Astrocyte (in vitro differentiated cells and primary cell): ENCODE measurements around the gene RECQL5. TPM values are rescaled to one million over a fixed set of nuclear protein-coding genes. Genes with fewer than 3 reads are reported as not detected.

Experiments
- DNase-seq: peaks from one replicate; pipeline ENCODE4 v3.0.0-alpha.2; 2010; ENCODE audit warnings: low read depth
- FAIRE-seq: peaks from 2 replicates; lab custom pipeline; 2011; peaks lifted over from hg19 to GRCh38; lab: Jason Lieb, UNC
- H2AFZ ChIP-seq: 2 replicates; pipeline ENCODE4 v1.6.0; 2012; ENCODE audit warnings: low read depth, low read length, inconsistent platforms
- H3K27ac ChIP-seq: 2 replicates; pipeline ENCODE4 v1.5.1; 2011; ENCODE audit warnings: low read depth, low read length, inconsistent platforms
- H3K27me3 ChIP-seq: 2 replicates; pipeline ENCODE4 v1.6.0; 2011; ENCODE audit warnings: low read length, inconsistent platforms; ENCODE audit not compliant: insufficient read depth
- H3K36me3 ChIP-seq: 2 replicates; pipeline ENCODE4 v1.5.1; 2011; ENCODE audit warnings: low read length, inconsistent platforms; ENCODE audit not compliant: insufficient read depth
- H3K4me1 ChIP-seq: 2 replicates; pipeline ENCODE4 v1.5.1; 2011; ENCODE audit warnings: low read length, inconsistent platforms; ENCODE audit not compliant: insufficient read depth
- H3K4me2 ChIP-seq: 2 replicates; pipeline ENCODE4 v1.6.0; 2012; ENCODE audit warnings: low read length, inconsistent platforms
- H3K4me3 ChIP-seq: 2 replicates; pipeline ENCODE4 v1.5.1; 2011; ENCODE audit warnings: low read depth, mild to moderate bottlenecking, low read length, inconsistent platforms; ENCODE audit not compliant: insufficient read depth
- H3K79me2 ChIP-seq: 2 replicates; pipeline ENCODE4 v1.6.0; 2012; ENCODE audit warnings: mild to moderate bottlenecking, low read length, inconsistent platforms; ENCODE audit not compliant: insufficient read depth
- H3K9ac ChIP-seq: 2 replicates; pipeline ENCODE4 v1.6.0; 2012; ENCODE audit warnings: mild to moderate bottlenecking, low read length, inconsistent platforms
- H3K9me3 ChIP-seq: 2 replicates; pipeline ENCODE4 v1.5.1; 2012; ENCODE audit warnings: low read depth, mild to moderate bottlenecking, low read length, inconsistent platforms; ENCODE audit not compliant: insufficient read depth
- H4K20me1 ChIP-seq: 2 replicates; pipeline ENCODE4 v1.6.0; 2012; ENCODE audit warnings: low read length, inconsistent platforms; ENCODE audit not compliant: insufficient read depth
- H3K27ac Mint-ChIP-seq: one replicate; pipeline ENCODE4 v1.8.0; 2021; ENCODE audit warnings: mild to moderate bottlenecking, mixed read lengths; ENCODE audit not compliant: unreplicated experiment
- H3K27me3 Mint-ChIP-seq: one replicate; pipeline ENCODE4 v1.8.0; 2021; ENCODE audit warnings: low read depth, mixed read lengths; ENCODE audit not compliant: unreplicated experiment
- H3K36me3 Mint-ChIP-seq: one replicate; pipeline ENCODE4 v1.8.0; 2021; ENCODE audit warnings: low read depth, mixed read lengths; ENCODE audit not compliant: unreplicated experiment
- H3K4me1 Mint-ChIP-seq: one replicate; pipeline ENCODE4 v1.8.0; 2021; ENCODE audit warnings: low read depth, mixed read lengths; ENCODE audit not compliant: unreplicated experiment
- H3K4me3 Mint-ChIP-seq: one replicate; pipeline ENCODE4 v1.8.0; 2021; ENCODE audit warnings: mild to moderate bottlenecking, moderate library complexity, mixed read lengths; ENCODE audit not compliant: unreplicated experiment
- H3K9me3 Mint-ChIP-seq: one replicate; pipeline ENCODE4 v1.8.0; 2021; ENCODE audit warnings: mild to moderate bottlenecking, mixed read lengths; ENCODE audit not compliant: unreplicated experiment
- EZH2 ChIP-seq: IDR thresholded peaks from 2 replicates; pipeline ENCODE4 v1.6.1; 2012; ENCODE audit warnings: mild to moderate bottlenecking, low read length, inconsistent platforms; ENCODE audit not compliant: insufficient read depth
- total RNA-seq: library from RNA; stranded (reverse); gene quantifications from 2 replicates; pipeline ENCODE4 v1.2.1, GENCODE V29; 2021
- TF ChIP-seq, protein P1 (sequence below): IDR thresholded peaks from 2 replicates; pipeline ENCODE4 v1.5.1; 2011; ENCODE audit warnings: low read depth, mild to moderate bottlenecking, inconsistent platforms, low read length, moderate library complexity; ENCODE audit not compliant: insufficient read depth

Gene RECQL5
- total RNA-seq, 1 donor from 2014 or later, result 25.9 TPM

DNA sequence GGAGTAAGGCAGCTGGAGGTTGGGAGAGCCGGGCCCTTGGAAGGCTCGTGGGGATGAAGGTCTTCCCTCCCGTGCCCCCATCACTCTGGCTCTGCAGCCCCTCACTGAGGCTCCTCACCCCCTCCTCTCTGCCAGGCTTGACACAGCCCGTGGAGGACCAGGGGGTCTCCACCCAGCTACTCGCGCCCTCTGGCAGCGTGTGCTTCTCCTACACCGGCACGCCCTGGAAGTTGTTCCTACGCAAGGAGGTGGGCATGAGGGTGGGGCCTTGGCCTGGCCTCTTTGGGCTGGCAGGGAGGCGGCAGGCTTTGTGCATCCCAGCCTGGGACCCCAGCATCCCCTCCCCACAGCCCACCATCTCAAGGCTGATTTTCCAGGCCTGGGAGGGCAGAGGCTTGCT, 49.3 kb downstream of the RECQL5 start:
- Histone ChIP-seq H3K27ac (no peak overlapping the region), H3K4me1 (no peaks in the 10 kb centered on the region), H3K9me3 (no peaks in the 10 kb centered on the region), H3K4me2 (no peak overlapping the region), H2AFZ (no peak overlapping the region), H3K9ac (no peak overlapping the region), H3K4me3 (no peak overlapping the region), H3K36me3 (no peaks in the 10 kb centered on the region), H3K27me3 (no peaks in the 10 kb centered on the region), H3K79me2 (no peaks in the 10 kb centered on the region), H4K20me1 (no peaks in the 10 kb centered on the region)
- peaks cover 3% of the 10 kb centered on the region for H3K36me3 Mint-ChIP-seq
- peaks cover 24% of the 10 kb centered on the region for H3K27me3 Mint-ChIP-seq
- no peaks in the 10 kb centered on the region for H3K9me3 Mint-ChIP-seq
- no peak for TF ChIP-seq EZH2
- TF ChIP-seq, protein P1, sequence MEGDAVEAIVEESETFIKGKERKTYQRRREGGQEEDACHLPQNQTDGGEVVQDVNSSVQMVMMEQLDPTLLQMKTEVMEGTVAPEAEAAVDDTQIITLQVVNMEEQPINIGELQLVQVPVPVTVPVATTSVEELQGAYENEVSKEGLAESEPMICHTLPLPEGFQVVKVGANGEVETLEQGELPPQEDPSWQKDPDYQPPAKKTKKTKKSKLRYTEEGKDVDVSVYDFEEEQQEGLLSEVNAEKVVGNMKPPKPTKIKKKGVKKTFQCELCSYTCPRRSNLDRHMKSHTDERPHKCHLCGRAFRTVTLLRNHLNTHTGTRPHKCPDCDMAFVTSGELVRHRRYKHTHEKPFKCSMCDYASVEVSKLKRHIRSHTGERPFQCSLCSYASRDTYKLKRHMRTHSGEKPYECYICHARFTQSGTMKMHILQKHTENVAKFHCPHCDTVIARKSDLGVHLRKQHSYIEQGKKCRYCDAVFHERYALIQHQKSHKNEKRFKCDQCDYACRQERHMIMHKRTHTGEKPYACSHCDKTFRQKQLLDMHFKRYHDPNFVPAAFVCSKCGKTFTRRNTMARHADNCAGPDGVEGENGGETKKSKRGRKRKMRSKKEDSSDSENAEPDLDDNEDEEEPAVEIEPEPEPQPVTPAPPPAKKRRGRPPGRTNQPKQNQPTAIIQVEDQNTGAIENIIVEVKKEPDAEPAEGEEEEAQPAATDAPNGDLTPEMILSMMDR, result no peak
- FAIRE-seq, result no peak
- H3K4me3 Mint-ChIP-seq, result no peak overlapping the region
- H3K4me1 Mint-ChIP-seq, result peaks cover 7% of the 10 kb centered on the region
- no peak overlapping the region for H3K27ac Mint-ChIP-seq
- no peak for DNase-seq

DNA sequence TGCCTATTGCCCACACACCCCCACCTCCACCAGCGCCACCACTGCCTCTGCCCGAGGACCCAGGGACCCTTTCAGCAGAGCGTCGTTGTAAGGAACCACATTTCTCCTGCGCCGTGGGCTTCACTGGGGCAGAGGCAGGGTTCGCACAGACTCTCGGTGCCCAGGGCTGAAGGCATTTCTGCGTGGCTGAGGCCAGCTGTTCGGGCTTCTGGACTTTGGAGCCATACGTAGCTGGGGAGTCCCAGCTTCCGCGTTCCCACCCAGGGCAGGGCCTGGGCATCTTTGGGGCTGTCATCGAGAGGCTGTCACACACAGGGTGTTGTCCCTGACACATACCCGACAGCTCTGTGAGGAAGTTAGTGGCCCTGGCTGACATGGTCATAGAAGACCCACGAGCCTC, 49.7 kb downstream of the RECQL5 start:
- no peak overlapping the region for H3K27ac Mint-ChIP-seq
- H3K27me3 Mint-ChIP-seq, result peaks cover 24% of the 10 kb centered on the region
- H3K4me1 Mint-ChIP-seq, result peaks cover 3% of the 10 kb centered on the region

DNA sequence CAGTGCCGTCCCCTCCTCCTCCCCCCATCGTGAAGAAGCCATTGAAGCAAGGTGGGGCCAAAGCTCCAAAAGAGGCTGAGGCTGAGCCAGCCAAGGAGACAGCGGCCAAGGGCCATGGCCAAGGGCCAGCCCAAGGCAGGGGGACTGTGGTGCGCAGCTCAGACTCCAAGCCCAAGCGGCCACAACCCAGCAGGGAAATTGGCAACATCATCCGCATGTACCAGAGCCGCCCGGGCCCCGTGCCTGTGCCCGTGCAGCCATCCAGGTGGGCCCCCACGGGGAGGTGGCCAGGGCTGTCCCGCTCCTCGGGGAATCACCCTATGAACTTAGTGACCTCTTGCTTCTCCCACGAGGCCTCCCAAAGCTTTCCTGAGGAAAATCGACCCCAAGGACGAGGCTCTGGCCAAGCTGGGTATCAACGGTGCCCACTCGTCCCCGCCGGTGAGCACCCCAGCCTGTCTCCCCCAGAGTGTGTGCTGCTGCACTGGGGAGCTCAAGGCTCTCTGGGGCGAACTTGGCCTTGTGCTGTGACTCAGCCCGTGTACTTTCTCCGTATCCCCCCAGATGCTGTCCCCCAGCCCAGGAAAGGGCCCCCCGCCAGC, 50.3 kb downstream of the RECQL5 start:
- H3K9ac ChIP-seq, result no peak overlapping the region
- H3K36me3 Mint-ChIP-seq, result no peaks in the 10 kb centered on the region
- no peaks in the 10 kb centered on the region for H3K79me2 ChIP-seq

More for the DNA sequence above, 49.7 kb downstream of the RECQL5 start:
- DNase-seq (no peak), FAIRE-seq (no peak)
- Histone ChIP-seq H3K27me3 (no peaks in the 10 kb centered on the region), H3K36me3 (no peaks in the 10 kb centered on the region), H3K4me1 (no peaks in the 10 kb centered on the region), H3K79me2 (no peaks in the 10 kb centered on the region), H3K4me2 (no peak overlapping the region), H3K9me3 (no peaks in the 10 kb centered on the region), H3K4me3 (no peak overlapping the region), H4K20me1 (no peaks in the 10 kb centered on the region), H2AFZ (no peak overlapping the region), H3K27ac (no peak overlapping the region), H3K9ac (no peak overlapping the region)
- Mint-ChIP-seq H3K9me3 (no peaks in the 10 kb centered on the region), H3K36me3 (peaks cover 3% of the 10 kb centered on the region), H3K4me3 (no peak overlapping the region)
- no peak for TF ChIP-seq EZH2
- TF ChIP-seq, protein P1, result no peak

More for the DNA sequence above, 50.3 kb downstream of the RECQL5 start:
- no peak for FAIRE-seq
- DNase-seq, result no peak
- no peaks in the 10 kb centered on the region for H3K36me3 ChIP-seq
- H3K9me3 Mint-ChIP-seq, result no peaks in the 10 kb centered on the region
- no peaks in the 10 kb centered on the region for H3K4me1 ChIP-seq
- H3K27ac ChIP-seq, result no peak overlapping the region
- H3K4me3 Mint-ChIP-seq, result no peak overlapping the region
- peaks cover 26% of the 10 kb centered on the region for H3K27me3 Mint-ChIP-seq
- no peak overlapping the region for H2AFZ ChIP-seq
- no peaks in the 10 kb centered on the region for H3K27me3 ChIP-seq
- no peak for TF ChIP-seq EZH2
- TF ChIP-seq, protein P1, result no peak
- no peak overlapping the region for H3K27ac Mint-ChIP-seq
- no peaks in the 10 kb centered on the region for H3K9me3 ChIP-seq
- no peak overlapping the region for H3K4me2 ChIP-seq
- H3K4me3 ChIP-seq, result no peak overlapping the region
- no peaks in the 10 kb centered on the region for H4K20me1 ChIP-seq
- no peaks in the 10 kb centered on the region for H3K4me1 Mint-ChIP-seq
